GM10248 (cell line): ENCODE results near the gene GINS2.

Source experiments
- CTCF ChIA-PET: fragments of 300-600 bp; sonication (Branson Sonifier 250); formaldehyde crosslinking; extraction: SDS; loops from one replicate; lab custom pipeline; 2021; ENCODE audit warnings: antibody characterized with exemption; lab: Yijun Ruan, JAX
- POLR2A ChIA-PET: fragments of 350-650 bp; sonication (Branson Sonifier 250); formaldehyde crosslinking; extraction: SDS; loops from one replicate; lab custom pipeline; 2020; ENCODE audit warnings: antibody characterized with exemption; lab: Yijun Ruan, JAX
- DNase-seq: peaks from one replicate; pipeline ENCODE4 v3.0.0; 2012; ENCODE audit errors: extremely low spot score
- TF ChIP-seq, protein P1 (sequence below): IDR thresholded peaks from 2 replicates; pipeline ENCODE4 v1.5.1; 2012; ENCODE audit warnings: mild to moderate bottlenecking, low read depth; ENCODE audit errors: extremely low read depth, missing control alignments, control extremely low read depth

The GINS2 gene

GRCh38 chr16:85650844-85651628 is 37.7 kb downstream of the GINS2 start:
- DNase-seq = no peak
- ChIA-PET CTCF (interaction anchor here (1.6 to 3.2 kb wide), 3 partner anchors 8 to 230 kb away, joined by 3 to 21 read pairs (median 16); no protein-coding TSS in a partner anchor), POLR2A (no interaction called here)
- TF ChIP-seq, protein P1, sequence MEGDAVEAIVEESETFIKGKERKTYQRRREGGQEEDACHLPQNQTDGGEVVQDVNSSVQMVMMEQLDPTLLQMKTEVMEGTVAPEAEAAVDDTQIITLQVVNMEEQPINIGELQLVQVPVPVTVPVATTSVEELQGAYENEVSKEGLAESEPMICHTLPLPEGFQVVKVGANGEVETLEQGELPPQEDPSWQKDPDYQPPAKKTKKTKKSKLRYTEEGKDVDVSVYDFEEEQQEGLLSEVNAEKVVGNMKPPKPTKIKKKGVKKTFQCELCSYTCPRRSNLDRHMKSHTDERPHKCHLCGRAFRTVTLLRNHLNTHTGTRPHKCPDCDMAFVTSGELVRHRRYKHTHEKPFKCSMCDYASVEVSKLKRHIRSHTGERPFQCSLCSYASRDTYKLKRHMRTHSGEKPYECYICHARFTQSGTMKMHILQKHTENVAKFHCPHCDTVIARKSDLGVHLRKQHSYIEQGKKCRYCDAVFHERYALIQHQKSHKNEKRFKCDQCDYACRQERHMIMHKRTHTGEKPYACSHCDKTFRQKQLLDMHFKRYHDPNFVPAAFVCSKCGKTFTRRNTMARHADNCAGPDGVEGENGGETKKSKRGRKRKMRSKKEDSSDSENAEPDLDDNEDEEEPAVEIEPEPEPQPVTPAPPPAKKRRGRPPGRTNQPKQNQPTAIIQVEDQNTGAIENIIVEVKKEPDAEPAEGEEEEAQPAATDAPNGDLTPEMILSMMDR = no peak

DNA sequence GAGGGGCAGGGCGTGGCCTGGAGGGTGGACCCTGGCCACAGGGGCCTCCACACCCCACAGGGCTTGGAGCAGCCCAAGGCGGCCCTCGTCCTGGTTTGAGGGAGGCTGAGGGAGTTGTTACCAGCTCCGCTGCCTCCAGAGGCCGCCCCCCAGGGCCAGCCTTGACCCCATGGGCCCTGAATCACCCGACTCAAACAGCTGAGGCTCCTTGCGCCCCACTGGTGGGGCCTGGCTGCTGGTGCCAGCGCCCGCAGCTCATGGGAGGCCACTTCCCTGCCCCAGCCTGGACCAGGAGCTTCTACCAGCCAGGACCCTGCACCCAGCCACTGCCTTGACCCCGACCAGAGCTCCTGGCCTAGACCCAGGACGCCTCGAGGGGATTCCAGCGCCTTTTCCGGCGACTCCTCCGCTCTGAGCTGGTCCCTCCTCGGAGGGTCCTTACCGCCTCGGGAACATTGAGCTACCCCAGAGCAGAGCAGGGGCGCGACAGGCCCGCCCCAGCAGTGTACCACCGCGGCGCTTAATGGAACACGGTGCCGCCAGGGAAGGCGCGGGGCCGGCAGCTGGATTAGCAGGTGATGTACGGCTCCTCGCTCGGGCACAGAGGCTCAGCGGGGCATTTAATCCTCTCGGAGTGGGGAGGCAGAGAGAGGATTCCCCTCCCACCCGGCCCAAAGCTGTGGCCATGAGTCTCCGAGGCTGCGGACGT is 38.5 kb downstream of the GINS2 start:
- CTCF ChIA-PET = interaction anchor here (1.2 to 3.2 kb wide), 4 partner anchors 9 to 229 kb away, joined by 3 to 21 read pairs (median 10); no protein-coding TSS in a partner anchor
- TF ChIP-seq, protein P1 = no peak
- POLR2A ChIA-PET = no interaction called here
- no peak for DNase-seq

- CTCF ChIA-PET = interaction anchor here (0.8 to 3.2 kb wide), 7 partner anchors 9 to 302 kb away, joined by 3 to 21 read pairs (median 3); no protein-coding TSS in a partner anchor
- TF ChIP-seq, protein P1 = no peak
- no peak for DNase-seq
Observed at GRCh38 chr16:85649411-85650134, 39.2 kb downstream of the GINS2 start.

GRCh38 chr16:85648805-85649204 is 39.9 kb downstream of the GINS2 start:
- ChIA-PET CTCF (interaction anchor here (0.8 to 3.2 kb wide), 5 partner anchors 10 to 301 kb away, joined by 3 to 21 read pairs (median 3); no protein-coding TSS in a partner anchor), POLR2A (no interaction called here)

More at GRCh38 chr16:85649411-85650134, 39.2 kb downstream of the GINS2 start:
- POLR2A ChIA-PET = no interaction called here

DNA sequence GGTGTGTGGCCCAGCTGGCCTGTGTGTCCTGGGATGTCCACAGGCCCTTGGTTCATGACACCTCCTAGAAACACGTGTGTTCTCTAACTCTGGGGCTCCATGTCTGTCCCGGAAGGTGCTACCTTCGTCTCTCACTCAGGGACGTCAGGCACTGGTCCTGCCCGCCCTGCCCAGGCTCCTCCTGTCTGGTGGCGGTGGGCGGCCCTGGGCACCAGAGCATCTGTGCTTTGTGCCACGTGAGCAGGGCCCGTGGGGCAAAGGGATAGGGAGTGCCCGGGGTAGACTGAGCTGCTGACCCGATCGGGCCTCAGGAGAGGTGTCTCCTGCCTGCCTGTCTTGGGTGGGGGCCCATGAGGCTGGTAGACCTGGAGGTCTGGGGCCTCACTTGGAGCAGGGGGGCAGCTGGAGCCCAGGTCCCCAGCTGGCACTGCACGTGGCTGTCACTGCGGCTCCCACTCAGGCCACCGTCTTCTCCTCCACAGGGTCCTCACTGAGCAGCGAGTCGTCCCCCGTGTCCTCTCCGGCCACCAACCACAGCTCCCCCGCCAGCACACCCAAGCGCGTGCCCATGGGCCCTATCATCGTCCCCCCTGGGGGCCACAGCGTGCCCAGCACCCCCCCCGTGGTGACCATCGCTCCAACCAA is 40.6 kb downstream of the GINS2 start:
- POLR2A ChIA-PET = no interaction called here
- CTCF ChIA-PET = interaction anchor here (1.1 to 3.2 kb wide), 2 partner anchors 32 to 37 kb away, joined by 3 to 21 read pairs; no protein-coding TSS in a partner anchor

More at GRCh38 chr16:85648805-85649204, 39.9 kb downstream of the GINS2 start:
- TF ChIP-seq, protein P1 = no peak
- DNase-seq = no peak

More for the DNA sequence above, 40.6 kb downstream of the GINS2 start:
- TF ChIP-seq, protein P1 = no peak
- no peak for DNase-seq
